ENCODE data around the gene VRK2.

DNA sequence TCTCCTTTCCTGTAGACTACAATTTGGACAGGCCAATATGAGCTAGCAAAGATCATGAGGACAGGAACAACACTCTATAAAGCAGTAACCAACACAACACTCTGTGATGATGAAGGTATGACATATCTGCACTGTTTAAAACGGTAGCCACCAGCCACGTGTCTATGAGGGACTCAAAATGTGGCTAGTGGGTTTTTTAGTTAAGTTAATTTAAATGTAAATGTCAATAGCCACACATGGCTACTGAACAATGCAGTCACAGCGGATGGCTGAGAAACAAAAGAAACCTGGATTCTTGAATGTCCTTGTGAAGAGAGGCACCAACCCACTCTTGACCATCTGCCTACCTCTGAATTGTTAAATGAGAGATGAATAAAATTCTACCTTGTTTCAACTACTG lies 160.6 kb downstream of the VRK2 start:
- TF ChIP-seq, protein P1, sequence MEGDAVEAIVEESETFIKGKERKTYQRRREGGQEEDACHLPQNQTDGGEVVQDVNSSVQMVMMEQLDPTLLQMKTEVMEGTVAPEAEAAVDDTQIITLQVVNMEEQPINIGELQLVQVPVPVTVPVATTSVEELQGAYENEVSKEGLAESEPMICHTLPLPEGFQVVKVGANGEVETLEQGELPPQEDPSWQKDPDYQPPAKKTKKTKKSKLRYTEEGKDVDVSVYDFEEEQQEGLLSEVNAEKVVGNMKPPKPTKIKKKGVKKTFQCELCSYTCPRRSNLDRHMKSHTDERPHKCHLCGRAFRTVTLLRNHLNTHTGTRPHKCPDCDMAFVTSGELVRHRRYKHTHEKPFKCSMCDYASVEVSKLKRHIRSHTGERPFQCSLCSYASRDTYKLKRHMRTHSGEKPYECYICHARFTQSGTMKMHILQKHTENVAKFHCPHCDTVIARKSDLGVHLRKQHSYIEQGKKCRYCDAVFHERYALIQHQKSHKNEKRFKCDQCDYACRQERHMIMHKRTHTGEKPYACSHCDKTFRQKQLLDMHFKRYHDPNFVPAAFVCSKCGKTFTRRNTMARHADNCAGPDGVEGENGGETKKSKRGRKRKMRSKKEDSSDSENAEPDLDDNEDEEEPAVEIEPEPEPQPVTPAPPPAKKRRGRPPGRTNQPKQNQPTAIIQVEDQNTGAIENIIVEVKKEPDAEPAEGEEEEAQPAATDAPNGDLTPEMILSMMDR (conservative IDR thresholded peaks at IDR 0.05; ENCODE audit: low read depth, low read length), result no peak
- no peak for TF ChIP-seq EZH2phosphoT487 (IDR thresholded peaks at IDR 0.05; ENCODE audit: borderline replicate concordance, low read length)
